ENCODE measurements around the gene CRB3. TPM values are rescaled to one million over a fixed set of nuclear protein-coding genes. Genes with fewer than 3 reads are reported as not detected.

CRB3 gene
- total and polyA plus RNA-seq, 12 donors, result 0.28 TPM; not detected in 11

- TF ChIP-seq, protein P1, sequence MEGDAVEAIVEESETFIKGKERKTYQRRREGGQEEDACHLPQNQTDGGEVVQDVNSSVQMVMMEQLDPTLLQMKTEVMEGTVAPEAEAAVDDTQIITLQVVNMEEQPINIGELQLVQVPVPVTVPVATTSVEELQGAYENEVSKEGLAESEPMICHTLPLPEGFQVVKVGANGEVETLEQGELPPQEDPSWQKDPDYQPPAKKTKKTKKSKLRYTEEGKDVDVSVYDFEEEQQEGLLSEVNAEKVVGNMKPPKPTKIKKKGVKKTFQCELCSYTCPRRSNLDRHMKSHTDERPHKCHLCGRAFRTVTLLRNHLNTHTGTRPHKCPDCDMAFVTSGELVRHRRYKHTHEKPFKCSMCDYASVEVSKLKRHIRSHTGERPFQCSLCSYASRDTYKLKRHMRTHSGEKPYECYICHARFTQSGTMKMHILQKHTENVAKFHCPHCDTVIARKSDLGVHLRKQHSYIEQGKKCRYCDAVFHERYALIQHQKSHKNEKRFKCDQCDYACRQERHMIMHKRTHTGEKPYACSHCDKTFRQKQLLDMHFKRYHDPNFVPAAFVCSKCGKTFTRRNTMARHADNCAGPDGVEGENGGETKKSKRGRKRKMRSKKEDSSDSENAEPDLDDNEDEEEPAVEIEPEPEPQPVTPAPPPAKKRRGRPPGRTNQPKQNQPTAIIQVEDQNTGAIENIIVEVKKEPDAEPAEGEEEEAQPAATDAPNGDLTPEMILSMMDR (IDR thresholded peaks at IDR 0.05), result no peak
- Histone ChIP-seq H3K4me1 (no peaks in the 10 kb centered on the region), H3K36me3 (no peaks in the 10 kb centered on the region), H3K4me3 (peak overlapping the region in 1 of 10 donors; percentile 16), H3K9me3 (peaks cover 0 to 16% (median 4%) of the 10 kb centered on the region in 11 donors), H3K27ac (no peak overlapping the region), H3K27me3 (peaks cover 0 to 13% (median 3%) of the 10 kb centered on the region in 7 donors)
- 41 to 44% methylated on average over 15 of the region's 15 CpGs for WGBS, 2 donors
- DNase-seq (no peak), ATAC-seq (no peak)
- intact Hi-C loops (cut with DNase I), result no loop called here
These were observed 25.4 kb downstream of the CRB3 start for GRCh38 chr19:6489278-6490061.

DNA sequence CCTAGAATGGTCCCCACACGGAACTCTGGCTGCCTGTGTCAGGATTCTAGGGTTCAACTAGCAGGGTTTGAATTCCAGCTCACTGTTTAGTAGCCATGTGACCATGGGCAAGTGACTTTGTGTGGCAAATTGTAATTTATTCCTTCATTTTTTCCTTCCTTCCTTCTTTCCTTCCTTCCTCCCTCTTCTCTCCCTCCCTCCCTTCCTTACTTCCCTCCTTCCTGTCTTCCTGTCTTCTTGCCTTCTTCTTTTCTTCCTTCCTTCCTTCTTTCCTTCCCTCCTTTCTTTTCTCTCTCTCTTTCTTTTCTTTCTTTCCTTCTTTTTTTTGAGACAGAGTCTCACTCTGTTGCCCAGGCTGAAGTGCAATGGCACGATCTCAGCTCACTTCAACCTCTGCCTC is 26.1 kb downstream of the CRB3 start:
- Histone ChIP-seq H3K4me1 (no peaks in the 10 kb centered on the region), H3K36me3 (no peaks in the 10 kb centered on the region), H3K9me3 (peaks cover 0 to 16% (median 4%) of the 10 kb centered on the region in 11 donors), H3K27ac (no peak overlapping the region), H3K4me3 (peak overlapping the region in 1 of 10 donors; percentile 16), H3K27me3 (peaks cover 0 to 13% (median 3%) of the 10 kb centered on the region in 7 donors)
- TF ChIP-seq, protein P1 (IDR thresholded peaks at IDR 0.05), result no peak
- DNase-seq, result no peak
- ATAC-seq, result no peak
- intact Hi-C loops (cut with DNase I), result no loop called here
- 72 to 75% methylated on average over 2 of the region's 2 CpGs for WGBS, 2 donors

DNA sequence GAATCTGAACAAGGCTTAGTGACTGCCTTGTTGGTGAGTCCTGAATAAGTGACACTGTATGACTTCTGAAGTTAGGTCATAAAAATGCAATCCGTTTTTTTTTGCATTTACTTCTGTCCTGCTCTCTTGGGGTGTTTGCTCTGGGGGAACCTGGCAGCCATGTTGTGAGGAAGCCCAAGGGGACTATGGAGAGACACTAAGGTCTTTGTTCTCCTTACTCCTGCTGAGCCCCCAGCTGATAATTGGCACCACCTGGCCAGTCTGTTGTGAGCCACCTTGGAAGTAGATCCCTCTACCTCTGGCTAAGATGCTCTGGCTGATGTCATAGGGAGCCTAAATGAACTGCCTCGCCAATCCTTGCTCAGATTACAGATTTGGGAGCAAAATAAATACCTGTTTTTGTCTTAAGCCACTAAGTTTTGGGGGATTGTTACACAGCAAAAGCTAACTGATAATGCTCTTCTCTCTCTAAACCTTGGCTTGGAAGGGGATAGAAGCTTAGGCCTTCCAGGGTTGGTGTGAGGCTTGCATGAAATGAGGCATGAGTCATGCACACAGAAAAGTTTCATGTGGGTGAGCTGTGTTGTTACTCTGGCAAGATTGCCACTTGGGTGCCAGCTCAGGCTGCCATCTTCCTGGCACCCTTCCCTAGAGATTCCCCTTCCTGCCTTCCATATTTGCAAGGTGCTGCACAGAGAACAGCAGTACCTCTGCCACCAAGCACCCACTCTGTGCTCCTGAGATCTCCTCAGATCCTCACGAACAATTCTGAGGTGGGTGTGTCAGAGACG is 27.9 kb downstream of the CRB3 start:
- intact Hi-C loops (cut with DNase I), result no loop called here
- no peak overlapping the region for H3K4me3 ChIP-seq
- WGBS, 2 donors, result 79 to 81% methylated on average over 4 of the region's 4 CpGs
- DNase-seq (no peak), ATAC-seq (no peak)
- H3K27ac ChIP-seq, result no peak overlapping the region
- TF ChIP-seq, protein P1 (IDR thresholded peaks at IDR 0.05), result no peak
- H3K9me3 ChIP-seq, result peaks cover 0 to 16% (median 4%) of the 10 kb centered on the region in 11 donors
- H3K36me3 ChIP-seq, result no peaks in the 10 kb centered on the region
- peaks cover 0 to 13% (median 3%) of the 10 kb centered on the region in 7 donors for H3K27me3 ChIP-seq
- H3K4me1 ChIP-seq, result no peaks in the 10 kb centered on the region

- TF ChIP-seq, protein P1 (IDR thresholded peaks at IDR 0.05), result no peak
- intact Hi-C loops (cut with DNase I), result no loop called here
- no peak for DNase-seq
- no peak for ATAC-seq
- WGBS, 2 donors, result 76 to 79% methylated on average over 8 of the region's 8 CpGs
- H3K4me3 ChIP-seq, result no peak overlapping the region
- no peak overlapping the region for H3K27ac ChIP-seq
- no peaks in the 10 kb centered on the region for H3K36me3 ChIP-seq
- no peaks in the 10 kb centered on the region for H3K4me1 ChIP-seq
- peaks cover 0 to 17% (median 6%) of the 10 kb centered on the region in 7 donors for H3K27me3 ChIP-seq
- peaks cover 0 to 16% (median 4%) of the 10 kb centered on the region in 11 donors for H3K9me3 ChIP-seq
These were observed 30.5 kb downstream of the CRB3 start for GRCh38 chr19:6494438-6495036.
